GM23248 (cell line): Measurements from ENCODE around the gene MED22. TPM values are rescaled to one million over a fixed set of nuclear protein-coding genes. Genes with fewer than 3 reads are reported as not detected.

ENCODE experiments used
- DNase-seq: peaks from one replicate; pipeline ENCODE4 v3.0.0-alpha.2; 2015
- H2AFZ ChIP-seq: fragments of 200-600 bp; sonication (generic); 2 replicates; pipeline ENCODE4 v1.6.1; 2016; ENCODE audit warnings: antibody characterized with exemption
- H3F3A ChIP-seq: fragments of 200-600 bp; sonication (generic); 2 replicates; pipeline ENCODE4 v1.6.1; 2016; ENCODE audit warnings: mild to moderate bottlenecking, antibody characterized with exemption, mixed run types; ENCODE audit not compliant: insufficient read depth
- H3K27ac ChIP-seq: fragments of 200-600 bp; sonication (generic); 2 replicates; pipeline ENCODE4 v1.5.1; 2016; ENCODE audit warnings: mild to moderate bottlenecking
- H3K27me3 ChIP-seq: fragments of 200-600 bp; sonication (generic); replicated peaks from 2 replicates; pipeline ENCODE4 v1.6.1; 2016; ENCODE audit warnings: mild to moderate bottlenecking; ENCODE audit not compliant: insufficient read depth
- H3K36me3 ChIP-seq: fragments of 200-600 bp; sonication (generic); 2 replicates; pipeline ENCODE4 v1.6.1; 2016; ENCODE audit warnings: low read depth, mild to moderate bottlenecking
- H3K4me1 ChIP-seq: fragments of 200-600 bp; sonication (generic); 2 replicates; pipeline ENCODE4 v1.6.1; 2016; ENCODE audit warnings: mild to moderate bottlenecking; ENCODE audit not compliant: insufficient read depth
- H3K4me2 ChIP-seq: fragments of 200-600 bp; sonication (generic); one replicate; pipeline ENCODE4 v1.6.1; 2016; ENCODE audit warnings: mild to moderate bottlenecking; ENCODE audit not compliant: unreplicated experiment
- H3K4me3 ChIP-seq: fragments of 200-600 bp; sonication (generic); 2 replicates; pipeline ENCODE4 v1.5.1; 2016; ENCODE audit warnings: mild to moderate bottlenecking
- H3K79me2 ChIP-seq: fragments of 200-600 bp; sonication (generic); 2 replicates; pipeline ENCODE4 v1.6.1; 2016; ENCODE audit warnings: mild to moderate bottlenecking; ENCODE audit not compliant: insufficient read depth
- H3K9ac ChIP-seq: fragments of 200-600 bp; sonication (generic); 2 replicates; pipeline ENCODE4 v1.6.1; 2016; ENCODE audit warnings: mild to moderate bottlenecking
- H3K9me2 ChIP-seq: fragments of 200-600 bp; sonication (generic); 2 replicates; pipeline ENCODE4 v1.6.1; 2016; ENCODE audit warnings: mixed run types, mild to moderate bottlenecking, moderate library complexity; ENCODE audit not compliant: insufficient read depth
- H3K9me3 ChIP-seq: fragments of 200-600 bp; sonication (generic); one replicate; pipeline ENCODE4 v1.6.1; 2017; ENCODE audit warnings: low read depth
- H4K20me1 ChIP-seq: fragments of 200-600 bp; sonication (generic); 2 replicates; pipeline ENCODE4 v1.6.0; 2016; ENCODE audit not compliant: insufficient read depth
- EZH2 ChIP-seq: fragments of 200-600 bp; sonication (generic); IDR thresholded peaks from 2 replicates; pipeline ENCODE4 v1.6.1; 2018; ENCODE audit warnings: antibody characterized with exemption, mild to moderate bottlenecking; ENCODE audit not compliant: insufficient read depth, poor library complexity, severe bottlenecking
- EZH2phosphoT487 ChIP-seq: fragments of 200-600 bp; sonication (generic); IDR thresholded peaks from 2 replicates; pipeline ENCODE4 v1.6.1; 2018; ENCODE audit warnings: antibody characterized with exemption, moderate library complexity, mild to moderate bottlenecking, low read depth; ENCODE audit not compliant: insufficient read depth
- WGBS, 2 experiments: methylation state at CpG; one replicate each; pipeline ENCODE4 v1.1.6; 2015 to 2017; ENCODE audit warnings: low lambda C conversion rate in 2 of 2, low coverage in 1 of 2; ENCODE audit errors: missing lambda C conversion rate in 2 of 2; 5-methylcytosine and 5-hydroxymethylcytosine counted together
- in situ Hi-C: fragments of 300-500 bp; cut with MboI; formaldehyde crosslinking; loops from 2 replicates; pipeline ENCODE4 v1.15.0; 2020
- polyA plus RNA-seq: library from polyadenylated mRNA; unstranded; fragments of >200 nt; fragmentation: Nextera tagmentation; extraction: Ambion mirVana; gene quantifications from 2 replicates; pipeline ENCODE4 v1.2.1, GENCODE V29; 2016
- total RNA-seq: library from RNA; depleted of rRNA; stranded (reverse); fragments of >200 nt; shearing (Covaris generic); gene quantifications from 2 replicates; pipeline ENCODE4 v1.2.3, GENCODE V29; 2014

Gene MED22
- total and polyA plus RNA-seq, 2 experiments from 2014 or later = 14.1 to 28.6 TPM

GRCh38 chr9:133341369-133342068 lies 6.4 kb downstream of the MED22 start:
- Histone ChIP-seq H3K27me3 (no peaks in the 10 kb centered on the region), H3K9me2 (no peaks in the 10 kb centered on the region), H3K27ac (no peak overlapping the region), H2AFZ (no peak overlapping the region), H3K79me2 (peaks cover 23% of the 10 kb centered on the region), H3K36me3 (peaks cover 14% of the 10 kb centered on the region; the same call in 1 of the 2 replicates), H3K9me3 (no peaks in the 10 kb centered on the region), H3K4me1 (0 out of 2 replicates have a peak, but pooled peaks cover 6% of the 10 kb centered on the region), H4K20me1 (no peaks in the 10 kb centered on the region), H3F3A (peaks cover 15% of the 10 kb centered on the region), H3K4me2 (no peak overlapping the region), H3K9ac (no peak overlapping the region), H3K4me3 (no peak overlapping the region)
- no peak for DNase-seq
- in situ Hi-C loops = no loop called here
- 83 to 88% methylated on average over 13 to 15 of the region's 15 CpGs for whole genome bisulfite sequencing, 2 experiments
- TF ChIP-seq EZH2phosphoT487 = no peak
- no peak for TF ChIP-seq EZH2

GRCh38 chr9:133340916-133341315 lies 7.0 kb downstream of the MED22 start:
- H3K79me2 ChIP-seq = peaks cover 17% of the 10 kb centered on the region
- peaks cover 15% of the 10 kb centered on the region for H3F3A ChIP-seq
- H3K4me2 ChIP-seq = no peak overlapping the region
- H3K36me3 ChIP-seq = peaks cover 14% of the 10 kb centered on the region; the same call in 1 of the 2 replicates
- TF ChIP-seq EZH2 = no peak
- no peak for TF ChIP-seq EZH2phosphoT487
- no peak overlapping the region for H2AFZ ChIP-seq
- no peaks in the 10 kb centered on the region for H3K9me3 ChIP-seq
- H3K4me3 ChIP-seq = no peak overlapping the region
- H3K9me2 ChIP-seq = no peaks in the 10 kb centered on the region
- no peak overlapping the region for H3K9ac ChIP-seq
- H3K27me3 ChIP-seq = no peaks in the 10 kb centered on the region
- WGBS, 2 experiments = 87 to 93% methylated on average over 11 to 13 of the region's 13 CpGs
- H4K20me1 ChIP-seq = no peaks in the 10 kb centered on the region
- DNase-seq = no peak
- in situ Hi-C loops = no loop called here
- no peak overlapping the region for H3K27ac ChIP-seq
- H3K4me1 ChIP-seq = 0 out of 2 replicates have a peak, but pooled peaks cover 3% of the 10 kb centered on the region

GRCh38 chr9:133340256-133340655 lies 7.7 kb downstream of the MED22 start:
- no peaks in the 10 kb centered on the region for H3K27me3 ChIP-seq

GRCh38 chr9:133339641-133340040 lies 8.3 kb downstream of the MED22 start:
- no peaks in the 10 kb centered on the region for H3K9me2 ChIP-seq
- H4K20me1 ChIP-seq = no peaks in the 10 kb centered on the region
- in situ Hi-C loops = no loop called here
- H2AFZ ChIP-seq = no peak overlapping the region
- 90 to 95% methylated on average over 5 of the region's 5 CpGs for WGBS, 2 experiments
- no peaks in the 10 kb centered on the region for H3K9me3 ChIP-seq
- H3K4me1 ChIP-seq = peaks cover 8% of the 10 kb centered on the region; the same call in 1 of the 2 replicates
- no peaks in the 10 kb centered on the region for H3K27me3 ChIP-seq
- no peak for DNase-seq
- H3K4me2 ChIP-seq = no peak overlapping the region
- H3F3A ChIP-seq = peaks cover 15% of the 10 kb centered on the region
- no peak overlapping the region for H3K27ac ChIP-seq
- no peak overlapping the region for H3K4me3 ChIP-seq
- no peak overlapping the region for H3K9ac ChIP-seq
- peaks cover 14% of the 10 kb centered on the region; the same call in 1 of the 2 replicates for H3K36me3 ChIP-seq
- TF ChIP-seq EZH2 = no peak
- peaks cover 17% of the 10 kb centered on the region for H3K79me2 ChIP-seq

More at GRCh38 chr9:133340256-133340655, 7.7 kb downstream of the MED22 start:
- Histone ChIP-seq H3K27ac (no peak overlapping the region), H4K20me1 (no peaks in the 10 kb centered on the region), H3K9me3 (no peaks in the 10 kb centered on the region), H3K36me3 (peaks cover 14% of the 10 kb centered on the region; the same call in 1 of the 2 replicates), H3K9ac (no peak overlapping the region), H3K79me2 (peaks cover 17% of the 10 kb centered on the region), H3K4me2 (no peak overlapping the region), H3K9me2 (no peaks in the 10 kb centered on the region), H3F3A (peaks cover 15% of the 10 kb centered on the region), H3K4me3 (no peak overlapping the region), H2AFZ (no peak overlapping the region), H3K4me1 (0 out of 2 replicates have a peak, but pooled peaks cover 3% of the 10 kb centered on the region)
- TF ChIP-seq EZH2phosphoT487 (no peak), EZH2 (no peak)
- no peak for DNase-seq
- in situ Hi-C loops = no loop called here
- 78 to 83% methylated on average over 3 of the region's 3 CpGs for WGBS, 2 experiments
